T-cell (primary cell): ENCODE results near the gene MEAK7. TPM values are rescaled to one million over a fixed set of nuclear protein-coding genes. Genes with fewer than 3 reads are reported as not detected.

ENCODE experiments used
- ATAC-seq, 4 experiments: fragments of 200-7000 bp in 3 of 4; fragments of 150-1000 bp in 1 of 4; cut with Tn5 transposase; replicated peaks in 1 of 4; 1 replicate in 3 of 4; 2 replicates in 1 of 4; pipeline ENCODE4 v1.10.0; 2021; ENCODE audit warnings: moderate library complexity in 3 of 4, mild to moderate bottlenecking in 2 of 4, moderate number of reproducible peaks in 1 of 4
- CTCF ChIA-PET, 2 donors: fragments of 300-600 bp; sonication (Branson Sonifier 250); formaldehyde crosslinking; loops; one replicate each; lab custom pipeline; 2022; ENCODE audit warnings: antibody characterized with exemption in 2 of 2; lab: Charles Lee
- POLR2A ChIA-PET, 2 donors: fragments of 300-600 bp; sonication (Branson Sonifier 250); formaldehyde crosslinking; loops; one replicate each; lab custom pipeline; 2022; ENCODE audit warnings: antibody characterized with exemption in 2 of 2; lab: Charles Lee
- DNase-seq, 35 experiments: peaks; one replicate each; pipeline versions ENCODE4 v3.0.0 to v3.0.0-alpha.2; 2013 to 2023
- H3K27ac ChIP-seq: one replicate; pipeline ENCODE4 v1.5.1; 2013; ENCODE audit warnings: low read length
- H3K27me3 ChIP-seq, 2 experiments: replicated peaks in 1 of 2; 1 replicate in 1 of 2; 2 replicates in 1 of 2; pipeline versions ENCODE4 v1.6.1 to v1.7.0; 2013; ENCODE audit warnings: low read length in 1 of 2, mixed read lengths in 1 of 2; ENCODE audit not compliant: control insufficient read depth in 2 of 2, insufficient read depth in 2 of 2; ENCODE audit errors: extremely low read depth in 1 of 2
- H3K36me3 ChIP-seq, 2 donors: 1 replicate in 1 of 2; 2 replicates in 1 of 2; pipeline versions ENCODE4 v1.6.1 to v1.7.0; 2013; ENCODE audit warnings: low read length in 1 of 2; ENCODE audit not compliant: control insufficient read depth in 2 of 2, insufficient read depth in 1 of 2; ENCODE audit errors: extremely low read depth in 1 of 2
- H3K4me1 ChIP-seq, 2 experiments: 1 replicate in 1 of 2; 2 replicates in 1 of 2; pipeline versions ENCODE4 v1.6.1 to v1.7.0; 2013; ENCODE audit warnings: low read length in 2 of 2, mixed read lengths in 1 of 2; ENCODE audit not compliant: insufficient read depth in 2 of 2, control insufficient read depth in 1 of 2; ENCODE audit errors: extremely low read depth in 1 of 2
- H3K4me3 ChIP-seq, 2 donors: 1 replicate in 1 of 2; 2 replicates in 1 of 2; pipeline versions ENCODE4 v1.5.1 to v1.7.0; 2013; ENCODE audit warnings: mild to moderate bottlenecking in 2 of 2, low read length in 1 of 2, moderate library complexity in 1 of 2; ENCODE audit not compliant: control insufficient read depth in 1 of 2; ENCODE audit errors: extremely low read depth in 1 of 2
- H3K9me3 ChIP-seq: 2 replicates; pipeline ENCODE4 v1.7.0; 2013
- H3K27ac Mint-ChIP-seq, 2 donors: one replicate each; pipeline ENCODE4 v1.8.0; 2020 to 2021; ENCODE audit warnings: mild to moderate bottlenecking in 2 of 2, mixed read lengths in 2 of 2
- H3K27me3 Mint-ChIP-seq, 2 donors: one replicate each; pipeline ENCODE4 v1.8.0; 2021 to 2022; ENCODE audit warnings: mixed read lengths in 2 of 2
- H3K36me3 Mint-ChIP-seq: one replicate; pipeline ENCODE4 v1.8.0; 2021; ENCODE audit warnings: mixed read lengths
- H3K4me1 Mint-ChIP-seq, 3 donors: one replicate each; pipeline ENCODE4 v1.8.0; 2020 to 2022; ENCODE audit warnings: mixed read lengths in 3 of 3, mild to moderate bottlenecking in 1 of 3
- H3K4me3 Mint-ChIP-seq, 3 donors: one replicate each; pipeline ENCODE4 v1.8.0; 2020 to 2022; ENCODE audit warnings: mild to moderate bottlenecking in 3 of 3, mixed read lengths in 3 of 3, moderate library complexity in 3 of 3
- H3K9me3 Mint-ChIP-seq, 3 donors: one replicate each; pipeline ENCODE4 v1.8.0; 2020 to 2022; ENCODE audit warnings: mixed read lengths in 3 of 3
- WGBS: methylation state at CpG from one replicate; pipeline ENCODE4 v1.1.5; 2013; ENCODE audit warnings: missing lambda C conversion rate; ENCODE audit not compliant: insufficient coverage; 5-methylcytosine and 5-hydroxymethylcytosine counted together
- total RNA-seq, 35 experiments: library from RNA in 6 of 35; stranded (reverse) in 6 of 35; fragments of 120-200 nt in 1 of 35; gene quantifications; one replicate each; pipeline versions ENCODE4 v1.2.1 to v1.2.4 and lab custom pipeline; 2013 to 2026

The MEAK7 gene
- total RNA-seq, 5 donors from 2014 or later (not counting 1 experiment from before 2014, with no cell fraction given), result 6.2 to 12.3 (median 10.2) TPM

DNA sequence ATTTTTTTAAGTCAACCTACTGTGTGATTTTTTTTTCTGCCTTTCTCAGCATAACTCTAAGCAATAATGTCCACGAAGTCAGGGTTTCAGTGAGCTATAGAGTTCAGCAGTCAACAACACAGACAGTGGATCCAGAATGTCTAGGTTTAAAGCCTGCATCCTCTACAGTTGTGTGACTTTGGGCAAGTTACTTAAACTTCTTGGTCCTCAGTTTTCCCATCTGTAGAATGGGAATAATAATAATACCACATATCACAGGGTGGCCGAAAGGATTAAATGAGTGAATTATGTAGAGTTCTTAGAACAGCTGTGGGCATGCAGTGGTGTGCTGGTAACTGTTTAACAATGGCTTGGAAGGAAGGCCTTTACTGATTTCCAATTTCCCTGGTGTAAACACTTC, 38.8 kb upstream of the MEAK7 start:
- ATAC-seq, result no peak
- Histone ChIP-seq H3K4me1 (peaks cover 21 to 31% of the 10 kb centered on the region in 2 experiments), H3K9me3 (no peaks in the 10 kb centered on the region), H3K4me3 (no peak overlapping the region), H3K27ac (no peak overlapping the region), H3K27me3 (no peaks in the 10 kb centered on the region), H3K36me3 (peaks cover 0 to 6% of the 10 kb centered on the region in 2 donors)
- peaks cover 11% of the 10 kb centered on the region for H3K36me3 Mint-ChIP-seq
- H3K27me3 Mint-ChIP-seq, result no peaks in the 10 kb centered on the region
- POLR2A ChIA-PET, result interaction anchor here (0.6 kb wide), 3 partner anchors 10 to 130 kb away, joined by 3 to 4 read pairs (median 3); no protein-coding TSS in a partner anchor
- H3K4me3 Mint-ChIP-seq, result no peak overlapping the region
- CTCF ChIA-PET, result interaction anchor here (1.0 to 1.4 kb wide), 2 partner anchors 13 to 197 kb away, joined by 3 to 4 read pairs; no protein-coding TSS in a partner anchor
- H3K27ac Mint-ChIP-seq, result peak overlapping the region in 1 of 2 donors; percentile 60
- DNase-seq, result no peak
- H3K4me1 Mint-ChIP-seq, result peaks cover 28 to 36% (median 33%) of the 10 kb centered on the region in 3 donors
- no peaks in the 10 kb centered on the region for H3K9me3 Mint-ChIP-seq
- no CpG with 5 or more reads among the region's 2 CpGs for WGBS

DNA sequence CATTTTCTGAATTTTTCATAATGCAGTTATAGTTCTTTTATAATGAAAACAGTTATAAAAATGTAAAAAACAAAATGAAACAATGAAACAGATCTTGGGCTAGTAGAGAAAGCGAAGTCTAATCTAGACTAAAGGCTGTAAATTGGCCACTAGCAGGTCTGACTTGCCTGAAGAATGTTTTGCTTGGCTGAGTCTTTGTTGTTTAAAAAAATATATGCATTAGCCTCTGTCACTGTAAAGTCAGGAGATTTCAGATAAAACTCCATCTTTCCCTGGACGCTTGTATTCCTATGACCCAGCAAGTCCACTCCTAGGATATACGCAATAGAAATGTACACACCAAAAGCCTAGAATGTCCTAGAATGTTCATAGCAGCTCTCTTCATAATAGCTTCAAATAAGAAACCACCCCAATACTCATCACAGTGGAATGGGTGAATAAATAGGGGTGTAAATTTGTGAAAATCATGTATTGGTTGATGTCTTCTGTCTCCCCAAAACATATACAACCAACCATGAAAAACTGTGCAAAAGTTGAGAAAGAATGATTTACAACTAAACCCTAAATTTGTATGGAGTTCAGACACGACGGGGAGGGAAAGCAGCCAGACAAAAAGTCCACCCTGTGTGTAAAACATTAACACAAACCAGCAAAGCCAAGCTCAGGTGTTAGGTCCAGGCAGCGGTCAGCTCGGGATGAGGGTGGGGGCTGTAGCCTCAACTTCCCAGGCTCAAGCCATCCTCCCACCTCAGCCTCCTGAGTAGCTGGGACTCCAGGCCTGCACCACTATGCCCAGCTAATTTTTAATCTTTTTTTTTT, 37.7 kb upstream of the MEAK7 start:
- ATAC-seq (no peak), DNase-seq (no peak)
- H3K36me3 ChIP-seq, result peaks cover 0 to 4% of the 10 kb centered on the region in 2 donors
- WGBS, result 80% methylated on average over 3 of the region's 7 CpGs
- no peaks in the 10 kb centered on the region for H3K27me3 ChIP-seq
- Mint-ChIP-seq H3K4me3 (no peak overlapping the region), H3K4me1 (peaks cover 23 to 32% (median 29%) of the 10 kb centered on the region in 3 donors), H3K36me3 (peaks cover 11% of the 10 kb centered on the region), H3K9me3 (no peaks in the 10 kb centered on the region), H3K27me3 (no peaks in the 10 kb centered on the region), H3K27ac (peak overlapping the region in 1 of 2 donors; percentile 29)
- no peaks in the 10 kb centered on the region for H3K9me3 ChIP-seq
- CTCF ChIA-PET, result no interaction called here
- peaks cover 21 to 22% of the 10 kb centered on the region in 2 experiments for H3K4me1 ChIP-seq
- H3K27ac ChIP-seq, result no peak overlapping the region
- H3K4me3 ChIP-seq, result no peak overlapping the region
- POLR2A ChIA-PET, result interaction anchor here (0.6 kb wide), 2 partner anchors 10 to 24 kb away, joined by 4 read pairs; no protein-coding TSS in a partner anchor

DNA sequence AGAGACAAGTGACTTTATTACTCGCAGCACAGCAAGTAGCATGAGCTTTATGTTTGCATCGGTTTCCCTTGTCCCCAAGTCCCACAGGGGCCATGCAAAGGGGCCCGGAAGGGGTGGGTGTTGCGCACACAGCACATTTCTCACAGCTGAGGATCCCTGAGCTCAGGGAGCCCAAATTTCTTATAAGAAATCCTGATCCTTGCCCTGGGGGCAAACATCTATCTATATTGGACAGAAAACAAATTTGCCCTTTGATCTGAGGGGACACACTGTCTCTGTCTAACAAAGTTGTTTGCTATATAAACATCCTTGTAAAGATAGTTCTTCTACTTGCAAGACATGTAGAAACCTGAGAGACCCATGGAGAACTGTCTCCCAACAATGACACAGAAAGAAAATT, 35.7 kb upstream of the MEAK7 start:
- CTCF ChIA-PET, result no interaction called here
- H3K27ac Mint-ChIP-seq, result no peak overlapping the region
- POLR2A ChIA-PET, result interaction anchor here in 1 of 2 donors (0.6 kb wide), 1 partner anchor 257 kb away, joined by 3 read pairs; no protein-coding TSS in a partner anchor
- peaks cover 11 to 27% (median 21%) of the 10 kb centered on the region in 3 donors for H3K4me1 Mint-ChIP-seq
- ATAC-seq (no peak), DNase-seq (no peak)
- H3K4me3 Mint-ChIP-seq, result no peak overlapping the region
- H3K27ac ChIP-seq, result no peak overlapping the region
- peaks cover 4% of the 10 kb centered on the region for H3K36me3 Mint-ChIP-seq
- H3K27me3 ChIP-seq, result no peaks in the 10 kb centered on the region
- peaks cover 0 to 2% of the 10 kb centered on the region in 2 donors for H3K36me3 ChIP-seq
- H3K4me3 ChIP-seq, result no peak overlapping the region
- no peaks in the 10 kb centered on the region for H3K27me3 Mint-ChIP-seq
- H3K9me3 Mint-ChIP-seq, result no peaks in the 10 kb centered on the region
- no peaks in the 10 kb centered on the region for H3K9me3 ChIP-seq
- 90% methylated on average over 4 of the region's 4 CpGs for WGBS
- peaks cover 13 to 17% of the 10 kb centered on the region in 2 experiments for H3K4me1 ChIP-seq

DNA sequence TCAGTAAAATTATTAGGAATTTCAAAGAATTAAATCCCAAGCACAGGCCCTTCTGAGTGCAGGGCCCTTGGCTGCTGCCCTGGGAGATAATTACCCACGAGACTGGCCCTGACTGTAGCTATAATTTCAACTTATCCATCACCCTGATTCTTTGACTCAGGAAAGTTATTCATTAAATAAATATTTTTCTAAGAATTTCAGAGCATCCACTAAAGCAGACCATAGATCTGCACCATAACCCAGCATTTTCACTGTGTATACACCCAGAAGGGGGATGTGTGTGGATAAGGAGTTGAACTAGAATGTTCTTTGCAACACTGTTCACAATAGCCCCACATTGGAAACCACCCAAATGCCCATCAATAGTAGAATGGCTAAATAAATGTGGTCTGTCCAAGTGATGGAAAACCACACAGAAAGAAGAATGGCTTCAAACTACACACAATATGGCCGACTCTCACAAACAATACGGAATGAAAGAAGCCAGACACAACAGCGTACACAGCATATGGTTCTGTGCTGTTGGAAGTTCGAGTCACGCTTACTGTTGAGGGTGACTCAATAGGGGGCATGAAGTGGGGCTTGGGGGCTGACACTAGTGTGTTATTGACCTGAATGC, 33.9 kb upstream of the MEAK7 start:
- ATAC-seq (no peak), DNase-seq (no peak)
- WGBS, result 100% methylated on average over 2 of the region's 6 CpGs
- Histone ChIP-seq H3K36me3 (peaks cover 0 to 2% of the 10 kb centered on the region in 2 donors), H3K4me1 (peaks cover 0 to 7% of the 10 kb centered on the region in 2 experiments), H3K27ac (no peak overlapping the region), H3K27me3 (no peaks in the 10 kb centered on the region), H3K9me3 (no peaks in the 10 kb centered on the region), H3K4me3 (no peak overlapping the region)
- ChIA-PET POLR2A (no interaction called here), CTCF (no interaction called here)
- no peak overlapping the region for H3K4me3 Mint-ChIP-seq
- H3K27ac Mint-ChIP-seq, result no peak overlapping the region
- H3K27me3 Mint-ChIP-seq, result no peaks in the 10 kb centered on the region
- peaks cover 4% of the 10 kb centered on the region for H3K36me3 Mint-ChIP-seq
- no peaks in the 10 kb centered on the region for H3K9me3 Mint-ChIP-seq
- peaks cover 0 to 13% (median 8%) of the 10 kb centered on the region in 3 donors for H3K4me1 Mint-ChIP-seq

DNA sequence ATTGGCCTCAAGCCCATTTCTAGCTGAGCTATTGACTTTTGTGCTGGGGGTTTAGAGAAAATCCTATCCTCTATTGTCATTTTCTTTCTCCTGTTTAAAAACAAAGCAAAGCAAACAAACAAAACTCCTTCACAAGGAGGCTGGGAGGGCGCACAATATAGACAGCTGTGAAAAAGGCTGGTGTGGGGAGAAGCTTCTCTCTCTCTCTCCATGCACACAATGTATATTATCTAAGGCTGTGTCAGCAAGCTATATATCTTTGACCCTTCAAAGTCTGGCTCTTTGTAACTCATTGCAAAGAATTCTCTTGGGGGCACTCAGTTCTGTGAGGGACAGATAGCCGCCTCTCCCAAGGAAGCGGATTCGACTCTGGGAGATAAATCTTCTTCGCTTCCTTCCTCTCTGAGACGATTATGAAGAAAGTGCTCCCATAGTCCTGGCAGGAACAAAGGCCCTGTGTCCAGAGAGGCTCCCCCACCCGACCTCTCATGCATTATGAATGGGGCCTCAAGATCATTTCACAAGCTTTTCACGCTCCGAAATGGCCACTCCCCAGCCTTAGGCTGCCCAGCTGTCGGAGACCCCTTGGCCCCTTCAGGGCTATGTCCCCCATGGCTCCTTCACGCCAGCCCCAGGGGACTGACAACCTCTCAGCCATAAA, 33.2 kb upstream of the MEAK7 start:
- CTCF ChIA-PET, result no interaction called here
- Mint-ChIP-seq H3K27ac (no peak overlapping the region), H3K4me1 (peaks cover 5 to 19% (median 11%) of the 10 kb centered on the region in 3 donors), H3K36me3 (peaks cover 4% of the 10 kb centered on the region), H3K9me3 (no peaks in the 10 kb centered on the region), H3K4me3 (no peak overlapping the region), H3K27me3 (no peaks in the 10 kb centered on the region)
- ATAC-seq, result no peak
- Histone ChIP-seq H3K4me3 (no peak overlapping the region), H3K27me3 (no peaks in the 10 kb centered on the region), H3K4me1 (peaks cover 5 to 15% of the 10 kb centered on the region in 2 experiments), H3K36me3 (peaks cover 0 to 2% of the 10 kb centered on the region in 2 donors), H3K9me3 (no peaks in the 10 kb centered on the region), H3K27ac (no peak overlapping the region)
- 92% methylated on average over 8 of the region's 11 CpGs for WGBS
- DNase-seq, result no peak
- POLR2A ChIA-PET, result interaction anchor here in 1 of 2 donors (0.5 to 0.6 kb wide), 2 partner anchors 108 to 1198 kb away, joined by 4 to 5 read pairs; no protein-coding TSS in a partner anchor

DNA sequence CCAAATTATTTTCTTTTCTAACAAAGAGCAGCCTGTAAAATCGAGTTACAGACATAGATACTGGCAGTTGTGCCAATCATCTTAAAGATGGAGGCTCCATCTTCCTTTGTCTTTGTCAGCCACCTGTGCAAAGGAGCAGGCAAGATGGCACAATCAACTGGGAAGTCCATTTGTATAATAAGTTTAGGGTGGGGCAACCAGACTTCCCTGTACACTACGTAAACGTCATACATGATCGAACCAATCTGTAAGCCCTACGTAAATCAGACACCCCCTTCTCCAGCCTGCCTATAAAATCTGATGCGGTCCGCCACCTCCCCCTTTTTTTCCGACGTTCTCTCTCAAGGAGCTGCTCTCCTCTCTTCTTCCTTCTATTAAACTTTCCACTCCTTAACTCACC, 31.4 kb upstream of the MEAK7 start:
- no peaks in the 10 kb centered on the region for H3K27me3 Mint-ChIP-seq
- no peak overlapping the region for H3K4me3 Mint-ChIP-seq
- H3K4me1 Mint-ChIP-seq, result peaks cover 11 to 29% (median 15%) of the 10 kb centered on the region in 3 donors
- ChIA-PET CTCF (no interaction called here), POLR2A (interaction anchor here in 1 of 2 donors (0.7 kb wide), 1 partner anchor 346 kb away, joined by 3 read pairs; no protein-coding TSS in a partner anchor)
- no peaks in the 10 kb centered on the region for H3K27me3 ChIP-seq
- H3K9me3 Mint-ChIP-seq, result no peaks in the 10 kb centered on the region
- peaks cover 5 to 18% of the 10 kb centered on the region in 2 experiments for H3K4me1 ChIP-seq
- no peak for ATAC-seq
- H3K27ac Mint-ChIP-seq, result no peak overlapping the region
- DNase-seq, result no peak
- peaks cover 4% of the 10 kb centered on the region for H3K36me3 Mint-ChIP-seq
- 93% methylated on average over 3 of the region's 9 CpGs for WGBS
- no peak overlapping the region for H3K4me3 ChIP-seq
- H3K27ac ChIP-seq, result no peak overlapping the region
- H3K9me3 ChIP-seq, result no peaks in the 10 kb centered on the region
- peaks cover 0 to 2% of the 10 kb centered on the region in 2 donors for H3K36me3 ChIP-seq
